ENCODE measurements around the gene MZF1.

GRCh38 chr19:58521651-58522050 is 51.5 kb downstream of the MZF1 start:
- TF ChIP-seq EZH2phosphoT487 (IDR thresholded peaks at IDR 0.05; ENCODE audit: borderline replicate concordance, low read length) (no peak), CTCF (conservative IDR thresholded peaks at IDR 0.05; ENCODE audit: low read depth, low read length) (no peak)
